HG03342 (cell line): Measurements from ENCODE around the gene B4GAT1.
A peak's percentile ranks its signal among the peaks of the same experiment; 100 is the strongest.
"Not testable (repeated sequence)": the region's sequence is repeated elsewhere in the genome, so short reads cannot be mapped to it uniquely, and the experiment has no call there.

ENCODE experiments used
- ATAC-seq: cut with Tn5 transposase; IDR thresholded peaks from one replicate; pipeline ENCODE4 v1.9.1; 2021; ENCODE audit warnings: mild to moderate bottlenecking, moderate library complexity; ENCODE audit not compliant: unreplicated experiment

The B4GAT1 gene

DNA sequence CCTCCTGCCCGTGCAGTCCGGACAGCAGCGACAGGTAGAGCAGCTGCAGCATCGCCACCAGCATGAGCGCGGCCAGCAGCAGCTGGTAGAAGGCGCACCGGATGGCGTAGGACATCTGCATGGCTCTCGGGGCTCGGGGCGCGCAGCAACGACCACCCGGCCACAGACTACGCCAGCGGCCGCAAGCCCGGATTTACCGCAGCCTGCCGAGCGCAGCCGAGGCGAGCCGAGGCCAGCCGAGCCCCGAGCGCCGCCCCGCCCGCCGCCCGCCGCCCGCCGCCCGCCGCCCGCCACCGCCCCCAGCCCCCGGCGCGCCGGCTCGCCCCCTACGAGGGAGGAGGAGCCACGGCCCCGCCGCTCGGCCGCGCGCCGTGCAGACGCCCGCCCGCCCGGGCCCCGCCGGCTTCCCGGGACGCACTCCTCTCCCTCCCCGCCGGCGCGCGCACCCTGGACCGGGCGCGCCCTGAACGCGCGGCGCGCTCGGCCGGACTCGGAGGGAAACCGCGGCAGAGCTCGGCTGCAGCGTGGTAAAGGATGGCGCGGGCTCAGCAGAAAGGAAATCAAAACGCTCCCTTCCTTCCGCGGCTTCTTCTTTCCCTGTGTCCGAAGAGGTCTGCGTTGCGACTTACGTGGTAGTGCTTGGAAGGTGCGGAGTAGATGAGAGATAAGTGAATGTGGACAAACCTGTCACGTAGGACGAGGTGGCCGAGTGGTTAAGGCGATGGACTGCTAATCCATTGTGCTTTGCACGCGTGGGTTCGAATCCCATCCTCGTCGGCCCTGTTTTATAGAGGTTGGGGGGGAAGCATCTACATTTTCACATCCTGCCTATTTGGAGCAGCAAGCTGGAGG, at the start of gene B4GAT1:
Gene B4GAT1 (minus strand): TSS at position 205 of the 852 bp plus-strand sequence. CDS start 84 bp downstream, at position 121.
- no peak for ATAC-seq

DNA sequence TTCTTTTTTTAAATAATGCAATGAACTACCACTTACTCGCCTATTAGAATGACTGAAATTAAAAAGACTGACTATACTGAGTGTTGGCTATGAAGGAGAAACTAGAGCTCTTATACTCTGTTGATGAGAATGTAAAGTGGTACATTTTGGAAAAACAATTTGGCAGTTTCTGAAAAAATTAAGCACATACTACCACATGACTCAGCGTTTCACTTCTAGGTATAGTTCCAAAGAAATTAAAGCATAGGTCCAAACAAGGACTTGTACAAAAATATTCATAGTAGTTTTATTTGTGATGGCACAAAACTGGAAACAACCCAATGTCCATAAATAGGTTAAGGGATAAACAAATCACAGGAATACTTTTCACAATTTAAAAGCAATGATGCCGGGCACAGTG, 46.5 kb upstream of the B4GAT1 start:
- ATAC-seq = no peak

DNA sequence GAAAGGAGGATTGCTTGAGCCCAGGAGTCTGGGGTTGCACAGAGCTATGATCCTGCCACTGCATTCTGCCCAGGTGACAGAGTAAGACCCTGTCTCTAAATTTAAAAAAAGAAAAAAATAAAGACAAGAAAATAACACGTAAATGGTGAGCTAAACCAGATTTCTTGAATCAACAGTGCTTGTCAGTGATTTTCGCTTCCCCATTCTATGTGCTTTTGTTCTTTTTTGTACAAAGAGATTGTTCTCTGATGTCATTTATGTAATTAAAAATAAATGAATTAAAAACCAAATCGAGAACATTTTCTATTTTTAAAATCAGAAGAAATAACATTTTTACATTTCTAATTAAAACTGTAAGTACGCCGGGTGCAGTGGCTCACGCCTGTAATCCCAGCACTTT, 43.9 kb upstream of the B4GAT1 start:
- no peak for ATAC-seq

DNA sequence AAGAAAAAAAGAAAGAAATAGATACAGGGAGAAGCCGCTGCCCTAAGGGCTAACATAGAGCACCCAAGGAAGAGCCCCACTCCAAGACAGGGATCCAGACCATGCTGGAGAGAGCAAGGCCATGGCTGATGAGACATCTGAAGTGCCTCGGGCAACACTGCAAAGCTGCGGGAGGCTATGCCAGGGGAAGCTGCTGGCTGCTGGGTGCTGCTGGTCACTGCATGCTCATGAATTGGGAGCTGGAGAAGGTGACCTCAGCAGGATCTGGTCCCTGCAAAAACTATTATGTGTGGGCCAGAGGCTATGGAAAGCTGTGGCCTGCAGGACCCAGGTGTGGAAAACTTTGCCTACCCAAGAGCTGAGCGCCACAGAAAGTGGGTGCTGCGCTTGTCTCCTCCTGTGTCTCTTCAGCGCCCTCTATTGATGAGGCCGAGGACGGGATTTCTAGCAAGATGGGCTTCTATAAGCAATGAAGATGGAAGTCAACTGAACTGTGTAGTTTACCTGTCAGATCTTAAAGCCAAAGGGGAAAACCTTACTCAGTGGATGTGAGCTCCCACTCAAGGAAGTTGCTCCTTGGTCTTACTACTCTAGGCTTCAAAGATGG, 41.5 kb upstream of the B4GAT1 start:
- ATAC-seq = no peak

- no peak for ATAC-seq
These were observed 39.0 kb upstream of the B4GAT1 start for GRCh38 chr11:66386171-66387069.

DNA sequence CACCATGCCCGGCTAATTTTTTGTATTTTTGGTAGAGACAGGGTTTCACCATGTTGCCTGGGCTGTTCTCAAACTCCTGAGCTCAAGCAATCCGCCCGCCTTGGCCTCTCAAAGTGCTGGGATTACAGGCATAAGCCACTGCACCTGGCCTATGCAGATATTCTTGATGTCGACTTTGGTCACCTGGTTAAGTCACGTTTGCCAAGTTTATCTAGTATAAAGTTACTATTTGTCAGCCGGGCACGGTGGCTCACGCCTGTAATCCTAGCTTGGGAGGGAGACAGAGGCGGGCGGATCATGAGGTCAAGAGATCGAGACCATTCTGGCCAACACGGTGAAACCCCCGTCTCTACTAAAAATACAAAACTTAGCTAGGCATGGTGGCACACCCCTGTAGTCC, 36.9 kb upstream of the B4GAT1 start:
- not testable (repeated sequence) for ATAC-seq

DNA sequence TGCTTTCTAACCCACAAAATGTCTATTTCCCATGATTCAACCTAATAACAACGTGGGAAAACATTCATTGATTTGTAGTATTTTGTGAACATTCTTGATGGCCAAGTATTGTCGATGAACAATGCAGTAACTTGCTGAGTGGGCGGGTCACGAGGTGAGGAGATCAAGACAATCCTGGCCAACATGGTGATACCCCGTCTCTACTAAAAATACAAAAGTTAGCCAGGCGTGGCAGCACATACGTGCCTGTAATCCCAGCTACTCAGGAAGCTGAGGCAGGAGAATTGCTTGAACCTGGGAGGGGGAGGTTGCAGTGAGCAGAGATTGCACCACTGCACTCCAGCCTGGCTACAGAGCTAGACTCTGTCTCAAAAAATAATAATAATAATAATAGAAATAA, 32.8 kb upstream of the B4GAT1 start:
- not testable (repeated sequence) for ATAC-seq

DNA sequence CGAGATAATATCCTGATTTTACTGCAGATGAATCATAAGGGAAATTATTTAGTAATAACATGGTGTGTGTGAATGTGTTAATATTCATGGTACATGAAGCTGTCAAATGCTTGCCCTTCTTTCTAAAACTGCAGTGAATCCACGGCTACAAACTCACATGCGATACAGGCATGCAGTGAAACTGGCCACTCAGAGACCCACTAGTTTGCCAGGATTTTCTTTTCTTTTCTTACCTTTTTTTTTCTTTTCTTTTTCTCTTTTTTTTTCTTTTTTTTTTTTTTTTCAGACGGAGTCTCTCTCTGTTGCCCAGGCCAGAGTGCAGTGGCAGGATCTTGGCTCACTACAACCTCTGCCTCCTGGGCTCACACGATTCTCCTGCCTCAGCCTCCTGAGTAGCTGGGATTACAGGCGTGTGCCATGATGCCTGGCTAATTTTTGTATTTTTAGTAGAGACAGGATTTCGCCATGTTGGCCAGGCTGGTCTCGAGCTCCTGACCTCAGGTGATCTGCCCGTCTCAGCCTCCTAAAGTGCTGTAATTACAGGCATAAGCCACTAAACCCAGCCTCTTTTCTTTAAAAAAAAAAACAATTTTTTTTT, 26.4 kb upstream of the B4GAT1 start:
- not testable (repeated sequence) for ATAC-seq

GRCh38 chr11:66373265-66373664, 25.8 kb upstream of the B4GAT1 start:
- no peak for ATAC-seq

DNA sequence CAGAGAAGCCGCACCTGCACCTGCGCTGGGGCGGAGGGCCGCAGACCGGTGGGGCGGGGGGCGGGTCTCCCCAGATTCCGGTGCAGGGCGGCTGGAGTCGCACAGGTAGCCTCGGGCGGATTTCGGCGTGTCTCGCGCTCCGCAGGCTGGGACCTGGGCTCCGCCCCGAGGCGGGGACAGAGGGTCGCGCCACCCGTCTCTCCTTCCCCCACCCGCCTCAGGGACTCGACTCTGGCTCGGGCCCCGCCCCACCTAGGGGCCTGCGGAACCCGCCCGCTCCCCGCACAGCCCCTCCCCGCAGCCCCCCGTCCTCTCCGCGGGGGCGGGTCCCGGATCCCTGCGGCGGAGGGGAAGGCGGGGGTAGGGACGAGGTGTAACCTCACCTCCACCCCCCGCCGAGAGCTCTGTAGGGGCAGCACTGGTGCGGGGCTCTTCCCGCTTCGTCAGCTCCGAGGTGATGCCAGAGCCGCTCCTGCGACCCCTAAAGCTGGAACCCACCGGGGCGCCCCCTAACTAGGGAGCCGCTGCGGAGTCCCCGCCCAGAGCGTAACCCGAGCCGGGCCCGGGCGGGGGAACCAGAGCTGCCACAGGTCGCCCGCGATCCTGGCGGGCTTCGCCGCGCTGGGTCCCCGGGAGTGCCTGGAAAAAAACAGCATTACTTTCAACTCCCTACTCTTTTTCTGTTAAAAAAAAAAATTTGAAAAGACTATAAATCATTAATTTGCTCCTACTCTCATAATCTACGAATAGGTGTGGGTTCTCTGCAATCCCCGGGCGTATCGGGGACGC, 24.4 kb upstream of the B4GAT1 start, which contains the start of gene SLC29A2:
Gene SLC29A2 (minus strand): TSS at position 134 of the 789 bp plus-strand sequence. CDS start 169 bp downstream, outside the sequence.
- peak; percentile 70 for ATAC-seq

- ATAC-seq = no peak
These were observed 21.9 kb upstream of the B4GAT1 start for GRCh38 chr11:66369073-66369894.

- ATAC-seq = no peak
These were observed 21.1 kb upstream of the B4GAT1 start for GRCh38 chr11:66368484-66368883.

DNA sequence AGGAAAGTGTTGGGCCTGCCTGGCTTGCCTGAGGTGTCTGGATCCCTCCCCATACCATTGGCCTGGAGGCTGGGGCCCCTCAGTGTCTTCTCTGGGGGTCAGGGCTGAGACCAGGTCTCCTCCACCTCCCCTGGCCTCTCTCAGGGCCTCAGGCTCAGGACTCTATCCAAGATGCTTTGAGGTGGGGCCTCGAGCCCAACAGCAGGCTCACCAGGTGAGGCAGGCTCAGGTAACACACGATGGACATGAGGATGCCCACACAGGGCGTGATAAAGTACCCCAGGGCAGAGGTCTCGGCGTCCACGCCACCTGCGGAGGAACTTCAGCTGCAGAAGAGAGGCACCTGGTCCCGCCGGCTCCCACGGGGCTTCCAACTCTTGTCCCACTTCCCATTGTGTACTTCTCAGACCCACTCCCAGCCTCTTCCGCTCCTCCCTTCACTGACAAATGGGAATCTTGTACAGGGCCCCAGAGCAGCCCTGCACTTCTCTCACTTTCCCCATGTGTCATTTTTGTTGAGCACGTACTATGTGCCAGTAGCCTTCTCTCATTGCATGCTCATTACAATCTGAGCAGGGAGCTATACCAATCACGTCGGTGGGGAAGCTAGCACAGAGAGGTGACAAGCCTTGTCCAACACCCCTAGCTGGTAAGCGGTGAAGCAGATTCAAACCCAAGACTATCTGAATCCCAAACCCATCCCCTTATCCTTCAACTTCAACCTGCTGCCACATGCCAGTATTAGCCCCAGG, 20.3 kb upstream of the B4GAT1 start:
- no peak for ATAC-seq

- no peak for ATAC-seq
These were observed 19.5 kb upstream of the B4GAT1 start for GRCh38 chr11:66366844-66367477.

GRCh38 chr11:66365711-66366619, 18.5 kb upstream of the B4GAT1 start:
- ATAC-seq = no peak

GRCh38 chr11:66365166-66365565, 17.7 kb upstream of the B4GAT1 start:
- no peak for ATAC-seq
